Left lung (tissue), 14 donors: Measurements from ENCODE around the gene ESPNL. TPM values are rescaled to one million over a fixed set of nuclear protein-coding genes. Genes with fewer than 3 reads are reported as not detected.
"Not testable (repeated sequence)": the region's sequence is repeated elsewhere in the genome, so short reads cannot be mapped to it uniquely, and the experiment has no call there.

Experiments used
- ATAC-seq: fragments of 200-7000 bp; cut with Tn5 transposase; one replicate; pipeline ENCODE4 v1.9.1; 2020; ENCODE audit warnings: moderate library complexity
- DNase-seq, 4 donors: peaks; one replicate each; pipeline ENCODE4 v3.0.0-alpha.2; 2013 to 2020
- H3K27ac ChIP-seq, 2 donors: fragments of 200-600 bp; sonication (generic) in 1 of 2; one replicate each; pipeline versions ENCODE4 v1.5.0 to v1.8.0; 2020 to 2021
- H3K27me3 ChIP-seq, 2 donors: fragments of 200-600 bp; sonication (generic) in 1 of 2; one replicate each; pipeline versions ENCODE4 v1.5.0 to v1.8.0; 2020 to 2021
- H3K36me3 ChIP-seq, 2 donors: fragments of 200-600 bp; sonication (generic) in 1 of 2; one replicate each; pipeline versions ENCODE4 v1.5.0 to v1.8.0; 2020 to 2021
- H3K4me1 ChIP-seq, 2 donors: fragments of 200-600 bp; one replicate each; pipeline ENCODE4 v1.8.0; 2021
- H3K4me3 ChIP-seq, 2 donors: fragments of 200-600 bp; sonication (generic) in 1 of 2; one replicate each; pipeline versions ENCODE4 v1.5.0 to v1.8.0; 2020 to 2021; ENCODE audit warnings: mild to moderate bottlenecking in 1 of 2
- H3K9me3 ChIP-seq, 2 donors: fragments of 200-600 bp; sonication (generic) in 1 of 2; one replicate each; pipeline versions ENCODE4 v1.5.0 to v1.8.0; 2020 to 2021
- intact Hi-C, 2 donors: fragments of 100-400 bp; cut with DNase I; formaldehyde crosslinking; loops; one replicate each; pipeline versions ENCODE4 v1.11.2 to v1.14.2; 2022
- long read RNA-seq, 12 donors: library from polyadenylated mRNA in 2 of 12; unstranded in 2 of 12; transcript quantifications; one replicate each; pipeline ENCODE4 v2.0.0 and lab custom pipeline, GENCODE V29; 2019 to 2026
- polyA plus RNA-seq, 6 donors: library from polyadenylated mRNA; unstranded; fragments of 120-200 nt; gene quantifications; one replicate each; pipeline ENCODE4 v1.2.1, GENCODE V29; 2013; ENCODE audit not compliant: insufficient read length in 6 of 6
- total RNA-seq, 2 donors: library from RNA; stranded (reverse); fragmentation: NEBNext Ultra II Directional; extraction: Animal tissue kit (Norgen Biotek cat#: 25700); gene quantifications; one replicate each; pipeline ENCODE4 v1.2.1, GENCODE V29; 2021
- TF ChIP-seq, protein P1 (sequence below), 2 donors: fragments of 200-600 bp; sonication (generic) in 1 of 2; IDR thresholded peaks; one replicate each; pipeline versions ENCODE4 v1.5.0 to v1.8.0; 2021; ENCODE audit warnings: antibody characterized with exemption in 2 of 2
- donor health status: DM: no; HTN: yes; CAD: no.
- donor health status: DM: no; HTN: no; CAD: no.

Gene ESPNL, protein sequence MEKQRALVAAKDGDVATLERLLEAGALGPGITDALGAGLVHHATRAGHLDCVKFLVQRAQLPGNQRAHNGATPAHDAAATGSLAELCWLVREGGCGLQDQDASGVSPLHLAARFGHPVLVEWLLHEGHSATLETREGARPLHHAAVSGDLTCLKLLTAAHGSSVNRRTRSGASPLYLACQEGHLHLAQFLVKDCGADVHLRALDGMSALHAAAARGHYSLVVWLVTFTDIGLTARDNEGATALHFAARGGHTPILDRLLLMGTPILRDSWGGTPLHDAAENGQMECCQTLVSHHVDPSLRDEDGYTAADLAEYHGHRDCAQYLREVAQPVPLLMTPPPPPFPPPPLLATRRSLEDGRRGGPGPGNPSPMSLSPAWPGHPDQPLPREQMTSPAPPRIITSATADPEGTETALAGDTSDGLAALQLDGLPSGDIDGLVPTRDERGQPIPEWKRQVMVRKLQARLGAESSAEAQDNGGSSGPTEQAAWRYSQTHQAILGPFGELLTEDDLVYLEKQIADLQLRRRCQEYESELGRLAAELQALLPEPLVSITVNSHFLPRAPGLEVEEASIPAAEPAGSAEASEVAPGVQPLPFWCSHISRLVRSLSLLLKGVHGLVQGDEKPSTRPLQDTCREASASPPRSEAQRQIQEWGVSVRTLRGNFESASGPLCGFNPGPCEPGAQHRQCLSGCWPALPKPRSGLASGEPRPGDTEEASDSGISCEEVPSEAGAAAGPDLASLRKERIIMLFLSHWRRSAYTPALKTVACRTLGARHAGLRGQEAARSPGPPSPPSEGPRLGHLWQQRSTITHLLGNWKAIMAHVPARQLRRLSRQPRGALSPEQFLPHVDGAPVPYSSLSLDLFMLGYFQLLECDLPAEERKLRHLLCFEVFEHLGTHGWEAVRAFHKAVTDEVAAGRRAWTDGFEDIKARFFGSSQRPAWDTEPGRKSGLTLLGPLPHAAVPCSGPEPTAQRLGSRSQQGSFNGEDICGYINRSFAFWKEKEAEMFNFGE
- total RNA-seq (under 1 TPM; 0.55 to 0.67 TPM), polyA plus RNA-seq (1 to 10 TPM in 4 of 6 donors, under 1 TPM in 2; 0.88 to 6.7 (median 3.8) TPM)
- long read RNA-seq, donor 1, partial matches to known transcripts: 0 of 1 reads
- long read RNA-seq, donor 1, other reads (novel, unspliced or antisense): 0 of 1 reads
- long read RNA-seq, donor 2: 0 reads
- long read RNA-seq, donor 3: 0 reads
- long read RNA-seq, donor 4: 0 reads
- long read RNA-seq, donor 5, partial matches to known transcripts: 0 of 1 reads
- long read RNA-seq, donor 5, other reads (novel, unspliced or antisense): 0 of 1 reads
- long read RNA-seq, donor 6: 0 reads
- long read RNA-seq, donor 7: 0 reads
- long read RNA-seq, donor 8, partial matches to known transcripts: 0 of 1 reads
- long read RNA-seq, donor 8, other reads (novel, unspliced or antisense): 0 of 1 reads
- long read RNA-seq, donor 9: 0 reads
- long read RNA-seq, donor 10: 0 reads
- long read RNA-seq, donor 11: 0 reads
- long read RNA-seq, donor 12: 0 reads

DNA sequence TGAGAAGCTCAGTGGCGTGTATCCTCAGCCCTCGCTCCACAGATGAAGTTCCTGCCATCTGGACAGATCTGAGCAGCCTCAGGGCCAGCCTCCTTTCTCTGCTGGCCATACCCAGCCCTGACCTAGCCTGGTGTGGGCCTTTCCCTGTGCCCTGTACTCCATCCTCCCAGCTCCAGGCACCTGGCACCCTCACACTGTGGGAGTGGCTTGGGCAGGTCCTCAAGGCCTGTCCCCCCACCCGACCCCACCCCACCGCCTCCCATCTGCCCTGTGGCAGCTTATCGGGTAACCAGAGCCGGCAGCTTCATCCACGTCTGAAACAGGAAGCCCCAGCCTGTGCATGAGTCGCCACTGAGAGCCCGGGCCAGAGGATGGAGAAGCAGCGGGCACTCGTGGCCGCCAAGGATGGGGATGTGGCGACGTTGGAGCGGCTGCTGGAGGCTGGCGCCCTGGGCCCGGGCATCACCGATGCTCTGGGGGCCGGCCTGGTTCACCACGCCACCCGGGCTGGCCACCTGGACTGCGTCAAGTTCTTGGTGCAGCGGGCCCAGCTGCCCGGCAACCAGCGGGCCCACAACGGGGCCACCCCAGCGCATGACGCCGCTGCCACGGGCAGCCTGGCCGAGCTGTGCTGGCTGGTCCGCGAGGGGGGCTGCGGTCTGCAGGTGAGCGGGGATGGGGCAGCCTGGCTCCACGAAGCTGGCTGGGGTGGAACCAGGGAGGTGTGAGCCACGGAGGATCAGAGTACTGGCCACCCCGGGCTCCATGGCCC is at the start of gene ESPNL:
TSS of gene ESPNL (plus strand) at position 292 of the 772 bp plus-strand sequence. CDS start at position 372, 80 bp downstream.
- H3K36me3 ChIP-seq: peaks cover 0 to 5% of the 10 kb centered on the region in 2 donors
- peaks cover 0 to 7% of the 10 kb centered on the region in 2 donors for H3K27me3 ChIP-seq
- no peaks in the 10 kb centered on the region for H3K9me3 ChIP-seq
- TF ChIP-seq, protein P1, sequence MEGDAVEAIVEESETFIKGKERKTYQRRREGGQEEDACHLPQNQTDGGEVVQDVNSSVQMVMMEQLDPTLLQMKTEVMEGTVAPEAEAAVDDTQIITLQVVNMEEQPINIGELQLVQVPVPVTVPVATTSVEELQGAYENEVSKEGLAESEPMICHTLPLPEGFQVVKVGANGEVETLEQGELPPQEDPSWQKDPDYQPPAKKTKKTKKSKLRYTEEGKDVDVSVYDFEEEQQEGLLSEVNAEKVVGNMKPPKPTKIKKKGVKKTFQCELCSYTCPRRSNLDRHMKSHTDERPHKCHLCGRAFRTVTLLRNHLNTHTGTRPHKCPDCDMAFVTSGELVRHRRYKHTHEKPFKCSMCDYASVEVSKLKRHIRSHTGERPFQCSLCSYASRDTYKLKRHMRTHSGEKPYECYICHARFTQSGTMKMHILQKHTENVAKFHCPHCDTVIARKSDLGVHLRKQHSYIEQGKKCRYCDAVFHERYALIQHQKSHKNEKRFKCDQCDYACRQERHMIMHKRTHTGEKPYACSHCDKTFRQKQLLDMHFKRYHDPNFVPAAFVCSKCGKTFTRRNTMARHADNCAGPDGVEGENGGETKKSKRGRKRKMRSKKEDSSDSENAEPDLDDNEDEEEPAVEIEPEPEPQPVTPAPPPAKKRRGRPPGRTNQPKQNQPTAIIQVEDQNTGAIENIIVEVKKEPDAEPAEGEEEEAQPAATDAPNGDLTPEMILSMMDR (IDR thresholded peaks at IDR 0.05): no peak
- no peak within 1 kb of the TSS for H3K27ac ChIP-seq
- ATAC-seq (no peak), DNase-seq (peak in 1 of 4 donors; percentile 65)
- intact Hi-C loops: no loop called here
- no peak within 1 kb of the TSS for H3K4me3 ChIP-seq
- H3K4me1 ChIP-seq: no peaks in the 10 kb centered on the region

DNA sequence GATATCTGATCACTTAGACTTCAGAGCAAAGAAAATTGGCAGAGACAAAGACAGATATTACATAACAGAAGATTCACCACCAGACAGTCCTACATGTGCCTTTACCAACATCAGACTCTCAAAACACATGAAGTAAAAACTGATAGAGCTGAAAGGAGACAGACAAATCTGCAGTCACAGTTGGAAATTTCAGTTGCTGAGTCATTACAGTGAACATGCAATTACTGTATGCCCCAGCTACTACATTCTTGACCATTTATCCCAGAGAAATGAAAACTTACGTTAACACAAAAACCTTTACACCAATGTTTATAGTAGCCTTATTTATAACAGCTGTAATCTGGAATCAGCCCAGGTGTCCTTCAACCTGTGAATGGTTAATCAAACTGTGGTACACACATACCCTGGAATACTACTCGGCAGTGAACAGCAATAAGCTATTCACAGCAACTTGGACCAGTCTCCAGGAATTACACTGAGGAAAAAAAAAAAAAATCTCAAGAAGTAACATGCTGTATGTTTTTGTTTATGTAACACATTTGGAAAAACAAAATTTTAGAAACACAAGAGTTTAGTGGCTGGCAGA is 46.9 kb upstream of the ESPNL start:
- no peak for DNase-seq
- Histone ChIP-seq H3K27me3 (peaks cover 0 to 23% of the 10 kb centered on the region in 2 donors), H3K27ac (no peak overlapping the region)

DNA sequence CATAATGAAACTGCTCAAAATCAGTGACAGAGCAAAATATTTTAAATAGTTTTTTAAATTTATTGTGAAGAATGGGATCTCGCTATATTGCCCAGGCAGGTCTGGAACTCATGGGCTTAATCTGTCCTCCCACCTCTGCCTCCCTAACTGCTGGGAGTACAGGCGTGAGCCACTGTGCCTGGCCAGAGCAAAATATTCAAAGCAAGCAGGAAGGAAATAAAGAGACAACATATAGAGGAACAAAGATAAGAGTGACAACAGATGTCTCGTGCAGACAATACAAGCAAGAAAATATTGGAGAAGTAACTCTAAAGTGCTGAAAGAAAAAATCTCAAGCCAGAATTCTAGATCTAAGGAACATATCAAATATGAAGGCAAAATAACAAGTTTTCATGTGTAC is 44.3 kb upstream of the ESPNL start:
- Histone ChIP-seq H3K9me3 (no peaks in the 10 kb centered on the region), H3K4me1 (peaks cover 0 to 9% of the 10 kb centered on the region in 2 donors), H3K4me3 (no peak overlapping the region), H3K36me3 (no peaks in the 10 kb centered on the region), H3K27me3 (peaks cover 0 to 23% of the 10 kb centered on the region in 2 donors), H3K27ac (no peak overlapping the region)
- no peak for DNase-seq
- intact Hi-C loops: no loop called here
- TF ChIP-seq, protein P1 (IDR thresholded peaks at IDR 0.05): no peak
- ATAC-seq: no peak

More for the DNA sequence above, 46.9 kb upstream of the ESPNL start:
- Histone ChIP-seq H3K4me1 (no peaks in the 10 kb centered on the region), H3K4me3 (no peak overlapping the region), H3K36me3 (no peaks in the 10 kb centered on the region), H3K9me3 (peaks cover 0 to 5% of the 10 kb centered on the region in 2 donors)
- no peak for ATAC-seq
- TF ChIP-seq, protein P1 (IDR thresholded peaks at IDR 0.05): no peak
- intact Hi-C loops: no loop called here

DNA sequence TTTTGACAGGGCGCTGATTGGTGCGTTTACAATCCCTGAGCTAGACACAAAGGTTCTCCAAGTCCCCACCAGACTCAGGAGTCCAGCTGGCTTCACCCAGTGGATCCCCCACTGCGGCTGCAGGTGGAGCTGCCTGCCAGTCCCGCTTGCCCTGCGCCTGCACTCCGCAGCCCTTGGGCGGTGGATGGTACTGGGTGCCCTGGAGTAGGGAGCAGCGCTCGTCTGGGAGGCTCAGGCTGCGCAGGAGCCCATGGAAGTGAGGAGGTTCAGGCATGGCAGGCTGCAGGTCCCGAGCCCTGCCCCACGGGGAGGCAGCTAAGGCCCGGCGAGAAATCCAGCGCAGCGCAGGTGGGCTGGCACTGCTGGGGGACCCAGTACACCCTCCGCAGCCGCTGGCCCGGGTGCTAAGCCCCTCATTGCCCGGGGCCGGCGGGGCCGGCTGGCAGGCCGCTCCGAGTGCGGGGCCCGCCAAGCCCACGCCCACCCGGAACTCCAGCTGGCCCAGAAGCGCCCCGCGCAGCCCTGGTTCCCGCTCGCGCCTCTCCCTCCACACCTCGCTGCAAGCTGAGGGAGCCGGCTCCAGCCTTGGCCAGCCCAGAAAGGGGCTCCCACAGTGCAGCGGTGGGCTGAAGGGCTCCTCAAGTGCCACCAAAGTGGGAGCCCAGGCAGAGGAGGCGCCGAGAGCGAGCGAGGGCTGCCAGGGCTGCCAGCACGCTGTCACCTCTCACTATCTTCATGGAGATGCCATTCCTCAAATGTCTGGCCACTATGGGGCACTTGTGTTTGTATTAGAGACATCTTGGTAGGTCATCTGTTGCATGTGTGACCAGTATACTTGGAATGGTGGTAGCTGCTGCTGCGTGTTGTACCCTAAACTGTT is 42.2 kb upstream of the ESPNL start:
- H3K4me3 ChIP-seq, intact Hi-C loops, H3K27ac ChIP-seq, H3K9me3 ChIP-seq, DNase-seq, H3K36me3 ChIP-seq, ATAC-seq: not testable (repeated sequence)
- Histone ChIP-seq H3K27me3 (peaks cover 0 to 23% of the 10 kb centered on the region in 2 donors), H3K4me1 (peaks cover 0 to 21% of the 10 kb centered on the region in 2 donors)
